Type B pancreatic cell (in vitro differentiated cells): ENCODE results near the gene IPO9. TPM values are rescaled to one million over a fixed set of nuclear protein-coding genes. Genes with fewer than 3 reads are reported as not detected.

Experiments
- DNase-seq: peaks from one replicate; pipeline ENCODE4 v3.0.0; 2021; ENCODE audit warnings: mixed read lengths; ENCODE audit not compliant: unreplicated experiment; ENCODE audit errors: extremely low spot score
- H3K27ac Mint-ChIP-seq: 2 replicates; pipeline ENCODE4 v1.8.0; 2021; ENCODE audit warnings: mild to moderate bottlenecking, mixed read lengths
- H3K27me3 Mint-ChIP-seq: 2 replicates; pipeline ENCODE4 v1.8.0; 2021; ENCODE audit warnings: mixed read lengths
- H3K36me3 Mint-ChIP-seq: 2 replicates; pipeline ENCODE4 v1.8.0; 2021; ENCODE audit warnings: mixed read lengths
- H3K4me1 Mint-ChIP-seq: one replicate; pipeline ENCODE4 v1.8.0; 2021; ENCODE audit warnings: mixed read lengths; ENCODE audit not compliant: unreplicated experiment
- H3K4me3 Mint-ChIP-seq: 2 replicates; pipeline ENCODE4 v1.8.0; 2021; ENCODE audit warnings: mild to moderate bottlenecking, mixed read lengths
- H3K9me3 Mint-ChIP-seq: 2 replicates; pipeline ENCODE4 v1.8.0; 2021; ENCODE audit warnings: mixed read lengths
- total RNA-seq: library from RNA; stranded (reverse); gene quantifications from 2 replicates; pipeline ENCODE4 v1.2.1, GENCODE V29; 2021; ENCODE audit warnings: low replicate concordance
- TF ChIP-seq, protein P1 (sequence below): fragments of 200-600 bp; sonication (generic); conservative IDR thresholded peaks from 2 replicates; pipeline ENCODE4 v1.5.0; 2021; ENCODE audit warnings: antibody characterized with exemption, mild to moderate bottlenecking

The IPO9 gene
- total RNA-seq, 1 donor from 2014 or later = 92.4 TPM

DNA sequence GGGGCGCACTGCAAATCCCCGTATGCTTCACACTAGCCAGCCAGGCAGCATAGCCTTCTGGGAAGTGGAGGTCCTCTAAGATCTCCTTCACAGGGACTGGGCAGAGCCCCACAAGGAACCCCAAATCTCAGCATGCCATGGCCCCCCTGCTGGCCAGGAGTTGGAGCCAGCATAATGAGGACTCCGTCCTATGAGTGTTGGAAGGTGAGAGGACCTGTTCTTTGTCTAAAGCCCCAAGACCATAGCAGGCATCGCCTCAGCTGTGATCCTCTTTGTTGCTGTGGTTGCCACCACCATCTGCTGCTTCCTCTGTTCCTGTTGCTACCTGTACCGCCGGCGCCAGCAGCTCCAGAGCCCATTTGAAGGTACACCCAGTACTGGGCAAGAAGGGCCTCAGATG lies 61.3 kb downstream of the IPO9 start:
- Mint-ChIP-seq H3K27me3 (peaks cover 29% of the 10 kb centered on the region), H3K27ac (no peak overlapping the region), H3K9me3 (no peaks in the 10 kb centered on the region), H3K36me3 (no peaks in the 10 kb centered on the region), H3K4me1 (peaks cover 4% of the 10 kb centered on the region), H3K4me3 (peak overlapping the region; percentile 58)
- TF ChIP-seq, protein P1, sequence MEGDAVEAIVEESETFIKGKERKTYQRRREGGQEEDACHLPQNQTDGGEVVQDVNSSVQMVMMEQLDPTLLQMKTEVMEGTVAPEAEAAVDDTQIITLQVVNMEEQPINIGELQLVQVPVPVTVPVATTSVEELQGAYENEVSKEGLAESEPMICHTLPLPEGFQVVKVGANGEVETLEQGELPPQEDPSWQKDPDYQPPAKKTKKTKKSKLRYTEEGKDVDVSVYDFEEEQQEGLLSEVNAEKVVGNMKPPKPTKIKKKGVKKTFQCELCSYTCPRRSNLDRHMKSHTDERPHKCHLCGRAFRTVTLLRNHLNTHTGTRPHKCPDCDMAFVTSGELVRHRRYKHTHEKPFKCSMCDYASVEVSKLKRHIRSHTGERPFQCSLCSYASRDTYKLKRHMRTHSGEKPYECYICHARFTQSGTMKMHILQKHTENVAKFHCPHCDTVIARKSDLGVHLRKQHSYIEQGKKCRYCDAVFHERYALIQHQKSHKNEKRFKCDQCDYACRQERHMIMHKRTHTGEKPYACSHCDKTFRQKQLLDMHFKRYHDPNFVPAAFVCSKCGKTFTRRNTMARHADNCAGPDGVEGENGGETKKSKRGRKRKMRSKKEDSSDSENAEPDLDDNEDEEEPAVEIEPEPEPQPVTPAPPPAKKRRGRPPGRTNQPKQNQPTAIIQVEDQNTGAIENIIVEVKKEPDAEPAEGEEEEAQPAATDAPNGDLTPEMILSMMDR = no peak
- DNase-seq = no peak

DNA sequence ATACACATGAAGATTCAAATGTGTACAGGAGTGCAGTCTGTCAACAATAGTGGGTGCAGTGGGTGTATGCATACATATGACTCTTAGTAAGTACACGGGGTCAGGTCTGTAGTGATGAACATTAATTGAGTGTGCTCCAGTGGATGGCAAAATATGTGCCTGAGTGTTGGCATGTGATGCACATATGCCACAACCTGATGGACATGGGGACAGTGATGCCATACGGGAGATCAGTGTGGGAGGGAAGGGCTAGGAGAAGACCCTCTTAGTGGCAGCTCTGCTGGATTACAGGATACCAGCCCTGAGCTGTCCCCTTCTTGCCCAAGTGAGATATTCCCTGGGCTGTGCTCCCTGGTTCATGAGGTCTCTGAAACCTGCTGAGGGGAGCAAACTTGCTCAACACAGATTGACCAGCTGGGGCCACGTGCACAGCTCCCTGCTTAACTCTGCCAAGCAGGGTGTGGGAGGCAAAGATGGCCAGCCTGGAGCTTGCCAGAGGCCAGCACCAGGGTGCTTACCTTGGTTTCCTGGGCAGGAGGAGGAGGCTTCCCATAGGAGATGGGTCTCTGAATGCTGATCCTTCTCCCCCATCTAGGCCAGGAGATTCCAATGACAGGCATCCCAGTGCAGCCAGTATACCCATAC lies 62.0 kb downstream of the IPO9 start:
- DNase-seq = no peak
- Mint-ChIP-seq H3K9me3 (no peaks in the 10 kb centered on the region), H3K4me3 (peak overlapping the region; percentile 58), H3K4me1 (peaks cover 7% of the 10 kb centered on the region), H3K36me3 (no peaks in the 10 kb centered on the region), H3K27ac (no peak overlapping the region), H3K27me3 (peaks cover 29% of the 10 kb centered on the region)
- TF ChIP-seq, protein P1 = no peak

DNA sequence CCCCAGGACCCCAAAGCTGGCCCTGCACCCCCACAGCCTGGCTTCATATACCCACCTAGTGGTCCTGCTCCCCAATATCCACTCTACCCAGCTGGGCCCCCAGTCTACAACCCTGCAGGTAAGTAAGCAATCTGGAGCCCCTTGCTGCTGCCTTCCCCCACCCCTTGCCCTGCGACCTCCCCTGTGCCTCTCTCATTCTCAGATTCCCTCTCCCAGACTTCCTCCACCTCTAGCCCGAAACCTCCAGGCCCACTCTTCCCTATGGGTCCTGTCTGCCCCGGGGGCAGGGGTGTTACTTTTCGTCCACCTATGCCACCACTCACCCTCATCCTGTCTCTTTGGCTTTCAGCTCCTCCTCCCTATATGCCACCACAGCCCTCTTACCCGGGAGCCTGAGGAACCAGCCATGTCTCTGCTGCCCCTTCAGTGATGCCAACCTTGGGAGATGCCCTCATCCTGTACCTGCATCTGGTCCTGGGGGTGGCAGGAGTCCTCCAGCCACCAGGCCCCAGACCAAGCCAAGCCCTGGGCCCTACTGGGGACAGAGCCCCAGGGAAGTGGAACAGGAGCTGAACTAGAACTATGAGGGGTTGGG lies 62.6 kb downstream of the IPO9 start:
- H3K4me3 Mint-ChIP-seq = no peak overlapping the region
- H3K9me3 Mint-ChIP-seq = no peaks in the 10 kb centered on the region
- H3K4me1 Mint-ChIP-seq = peaks cover 12% of the 10 kb centered on the region
- no peak overlapping the region for H3K27ac Mint-ChIP-seq
- no peak for DNase-seq
- TF ChIP-seq, protein P1 = no peak
- H3K36me3 Mint-ChIP-seq = no peaks in the 10 kb centered on the region
- H3K27me3 Mint-ChIP-seq = peaks cover 28% of the 10 kb centered on the region

DNA sequence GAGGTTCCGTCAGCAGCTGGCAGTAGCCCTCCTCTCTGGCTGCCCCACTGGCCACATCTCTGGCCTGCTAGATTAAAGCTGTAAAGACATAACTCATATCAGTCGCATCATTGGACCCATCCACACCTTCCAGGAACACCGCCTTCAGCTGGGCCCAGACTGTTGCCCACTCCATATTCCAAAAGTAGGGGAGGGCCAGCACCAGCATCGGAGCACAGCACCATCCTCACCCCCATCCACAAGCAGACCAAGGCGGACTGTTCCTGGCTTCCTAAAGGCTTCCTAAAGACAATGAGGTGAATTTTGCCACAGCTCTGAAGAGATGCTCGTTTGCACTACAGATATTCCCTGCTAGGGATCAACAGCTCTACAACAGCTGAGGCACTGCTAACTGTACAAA lies 63.3 kb downstream of the IPO9 start:
- Mint-ChIP-seq H3K27me3 (peaks cover 22% of the 10 kb centered on the region), H3K4me1 (peaks cover 12% of the 10 kb centered on the region), H3K9me3 (no peaks in the 10 kb centered on the region), H3K36me3 (no peaks in the 10 kb centered on the region), H3K4me3 (no peak overlapping the region), H3K27ac (no peak overlapping the region)
- no peak for DNase-seq
- TF ChIP-seq, protein P1 = no peak

DNA sequence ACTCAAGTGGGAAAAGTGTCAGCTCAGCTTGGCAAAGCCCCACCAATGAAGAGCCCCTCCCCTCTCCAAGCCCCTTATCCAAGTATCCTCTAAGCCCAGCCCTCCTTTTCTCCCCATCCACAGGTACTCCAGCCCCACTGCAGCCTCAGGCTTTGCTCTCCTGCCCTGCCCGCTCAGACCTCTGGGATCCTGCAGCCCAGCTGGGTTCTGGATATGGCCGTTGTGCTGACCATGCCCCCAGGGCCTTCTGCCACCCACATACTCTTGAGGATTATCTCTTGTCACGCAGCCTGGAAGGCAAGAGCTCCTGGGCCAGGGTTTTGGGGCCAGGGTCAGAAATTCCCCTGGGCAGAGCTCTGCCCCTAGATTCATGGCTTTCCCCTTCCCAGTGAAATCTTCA lies 64.5 kb downstream of the IPO9 start:
- peaks cover 12% of the 10 kb centered on the region for H3K27me3 Mint-ChIP-seq
- no peaks in the 10 kb centered on the region for H3K36me3 Mint-ChIP-seq
- DNase-seq = no peak

More for the DNA sequence above, 64.5 kb downstream of the IPO9 start:
- Mint-ChIP-seq H3K4me1 (peaks cover 12% of the 10 kb centered on the region), H3K4me3 (no peak overlapping the region), H3K27ac (no peak overlapping the region), H3K9me3 (no peaks in the 10 kb centered on the region)
- TF ChIP-seq, protein P1 = no peak
